ENCODE data around the gene SCNN1G.

Gene SCNN1G

DNA sequence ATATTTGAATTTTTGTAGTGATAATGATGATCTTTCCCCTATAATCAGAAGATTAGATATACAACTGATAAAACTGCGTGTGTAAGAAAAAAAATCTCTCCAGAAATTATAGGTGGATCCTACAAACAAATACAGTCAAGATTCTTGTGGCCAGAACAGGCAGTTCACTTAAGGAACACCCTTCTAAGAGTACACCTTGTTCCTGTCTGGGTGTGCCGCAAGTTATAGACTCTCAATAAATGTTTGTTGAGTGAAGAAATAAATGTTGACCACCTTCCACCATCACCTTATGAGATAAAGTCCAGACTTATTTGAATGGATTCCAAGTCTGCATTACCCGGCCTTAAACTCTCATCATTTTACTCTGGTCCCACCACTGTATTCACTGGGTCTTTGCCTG, 73.9 kb downstream of the SCNN1G start:
- no peak for FAIRE-seq

GRCh38 chr16:23257682-23258081, 75.1 kb downstream of the SCNN1G start:
- FAIRE-seq, result no peak

GRCh38 chr16:23258919-23259237, 76.3 kb downstream of the SCNN1G start:
- FAIRE-seq, result no peak

Measured in endometrium (tissue), 2 donors.